Chondrocyte (in vitro differentiated cells): ENCODE results near the gene DLK1. TPM values are rescaled to one million over a fixed set of nuclear protein-coding genes. Genes with fewer than 3 reads are reported as not detected.

ENCODE experiments used
- DNase-seq: peaks from one replicate; pipeline ENCODE4 v3.0.0; 2021; ENCODE audit warnings: mixed read lengths, low spot score
- H3K27ac Mint-ChIP-seq: one replicate; pipeline ENCODE4 v1.8.0; 2021; ENCODE audit warnings: mild to moderate bottlenecking, moderate library complexity, mixed read lengths; ENCODE audit not compliant: unreplicated experiment
- H3K27me3 Mint-ChIP-seq: 2 replicates; pipeline ENCODE4 v1.8.0; 2021; ENCODE audit warnings: low read depth, mixed read lengths
- H3K36me3 Mint-ChIP-seq: 2 replicates; pipeline ENCODE4 v1.8.0; 2021; ENCODE audit warnings: low read depth, mixed read lengths
- H3K4me1 Mint-ChIP-seq: 2 replicates; pipeline ENCODE4 v1.8.0; 2021; ENCODE audit warnings: low read depth, mild to moderate bottlenecking, mixed read lengths
- H3K4me3 Mint-ChIP-seq: one replicate; pipeline ENCODE4 v1.8.0; 2021; ENCODE audit warnings: mild to moderate bottlenecking, moderate library complexity, mixed read lengths; ENCODE audit not compliant: unreplicated experiment
- H3K9me3 Mint-ChIP-seq: 2 replicates; pipeline ENCODE4 v1.8.0; 2021; ENCODE audit warnings: low read depth, mixed read lengths
- total RNA-seq: library from RNA; stranded (reverse); gene quantifications from 3 replicates; pipeline ENCODE4 v1.2.1, GENCODE V29; 2021
- TF ChIP-seq, protein P1 (sequence below): fragments of 200-600 bp; sonication (generic); IDR thresholded peaks from 2 replicates; pipeline ENCODE4 v1.5.0; 2021; ENCODE audit warnings: antibody characterized with exemption, mild to moderate bottlenecking, moderate library complexity

DLK1 gene
- total RNA-seq, 1 donor from 2014 or later: 0.45 TPM

DNA sequence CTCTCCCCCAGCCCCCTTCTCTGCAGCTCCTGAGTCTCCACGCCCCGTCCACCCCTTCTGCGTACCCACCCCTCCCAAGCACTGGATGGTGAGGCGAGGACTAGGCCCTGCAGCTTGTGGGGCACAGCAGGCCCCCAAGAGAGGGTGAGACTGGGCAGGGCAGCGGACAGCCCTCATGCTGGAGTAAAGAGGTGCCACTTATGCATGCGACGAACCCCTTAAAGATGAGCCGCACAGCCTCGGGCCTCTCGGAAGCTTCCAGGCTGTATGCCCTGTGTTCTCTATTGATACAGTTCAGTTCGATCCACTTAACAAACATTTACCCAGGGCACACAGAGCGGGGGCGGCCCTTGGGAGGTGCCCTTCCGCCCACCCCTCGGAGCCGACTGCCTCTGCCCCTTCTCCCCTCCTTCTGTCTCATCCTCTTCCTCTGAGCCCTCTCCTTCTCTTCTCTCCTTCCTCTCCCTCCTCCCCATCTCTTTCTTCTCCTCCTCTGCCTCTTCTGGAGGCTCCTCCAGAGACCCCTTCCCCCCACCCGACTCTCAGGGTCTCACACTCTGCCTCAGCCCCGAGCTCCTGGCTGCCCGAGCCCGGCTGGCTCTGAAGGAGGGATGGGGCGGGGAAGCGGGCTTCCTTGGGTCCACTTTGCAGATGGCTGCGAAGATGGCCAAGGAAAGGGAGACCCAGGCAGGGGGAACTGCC is 32.7 kb upstream of the DLK1 start:
- Mint-ChIP-seq H3K27ac (peak overlapping the region; percentile 5), H3K4me3 (no peak overlapping the region), H3K36me3 (no peaks in the 10 kb centered on the region), H3K9me3 (no peaks in the 10 kb centered on the region), H3K4me1 (peaks cover 39% of the 10 kb centered on the region), H3K27me3 (peaks cover 3% of the 10 kb centered on the region)
- no peak for DNase-seq
- TF ChIP-seq, protein P1, sequence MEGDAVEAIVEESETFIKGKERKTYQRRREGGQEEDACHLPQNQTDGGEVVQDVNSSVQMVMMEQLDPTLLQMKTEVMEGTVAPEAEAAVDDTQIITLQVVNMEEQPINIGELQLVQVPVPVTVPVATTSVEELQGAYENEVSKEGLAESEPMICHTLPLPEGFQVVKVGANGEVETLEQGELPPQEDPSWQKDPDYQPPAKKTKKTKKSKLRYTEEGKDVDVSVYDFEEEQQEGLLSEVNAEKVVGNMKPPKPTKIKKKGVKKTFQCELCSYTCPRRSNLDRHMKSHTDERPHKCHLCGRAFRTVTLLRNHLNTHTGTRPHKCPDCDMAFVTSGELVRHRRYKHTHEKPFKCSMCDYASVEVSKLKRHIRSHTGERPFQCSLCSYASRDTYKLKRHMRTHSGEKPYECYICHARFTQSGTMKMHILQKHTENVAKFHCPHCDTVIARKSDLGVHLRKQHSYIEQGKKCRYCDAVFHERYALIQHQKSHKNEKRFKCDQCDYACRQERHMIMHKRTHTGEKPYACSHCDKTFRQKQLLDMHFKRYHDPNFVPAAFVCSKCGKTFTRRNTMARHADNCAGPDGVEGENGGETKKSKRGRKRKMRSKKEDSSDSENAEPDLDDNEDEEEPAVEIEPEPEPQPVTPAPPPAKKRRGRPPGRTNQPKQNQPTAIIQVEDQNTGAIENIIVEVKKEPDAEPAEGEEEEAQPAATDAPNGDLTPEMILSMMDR: no peak

DNA sequence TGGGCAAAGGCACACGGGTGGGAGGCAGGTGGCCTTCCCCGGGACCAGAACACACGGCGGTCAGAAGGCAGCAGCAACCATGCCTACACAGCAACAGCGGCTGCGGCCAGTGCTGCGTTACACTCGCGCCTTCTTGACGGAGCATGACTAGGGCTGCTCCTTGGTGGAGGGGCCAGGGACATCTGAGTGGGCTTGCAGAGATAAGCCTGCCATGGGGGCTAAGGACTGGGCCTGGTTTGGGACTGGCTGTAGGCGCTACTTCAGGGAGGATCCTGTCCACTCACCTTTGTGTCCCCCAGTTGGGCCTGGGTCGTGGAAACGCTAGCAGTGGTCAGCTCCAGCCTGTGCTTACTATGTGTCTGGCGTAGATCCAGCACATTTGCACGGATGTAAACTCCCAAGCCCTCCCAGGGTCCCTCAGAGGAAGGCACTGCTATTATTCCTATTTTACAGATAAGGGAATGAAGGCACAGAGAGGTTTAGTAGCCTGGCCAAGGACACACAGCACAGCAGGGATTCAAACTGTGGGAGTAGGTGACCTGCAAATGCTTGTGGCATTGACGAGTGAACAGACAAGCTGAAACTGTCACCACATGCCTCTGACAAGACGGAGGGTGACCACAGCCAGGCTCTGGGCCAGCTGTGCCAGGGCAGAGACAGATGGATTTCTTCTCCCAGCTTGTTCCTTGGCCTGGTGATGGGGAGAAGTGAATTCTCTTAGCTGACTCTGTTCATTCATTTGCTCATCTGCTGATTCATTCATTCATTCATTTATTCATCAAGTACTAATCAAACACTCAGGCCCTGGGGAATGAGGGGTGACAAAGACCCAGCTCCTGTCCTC is 31.9 kb upstream of the DLK1 start:
- no peaks in the 10 kb centered on the region for H3K36me3 Mint-ChIP-seq
- no peak for DNase-seq
- H3K4me1 Mint-ChIP-seq: peaks cover 35% of the 10 kb centered on the region

DNA sequence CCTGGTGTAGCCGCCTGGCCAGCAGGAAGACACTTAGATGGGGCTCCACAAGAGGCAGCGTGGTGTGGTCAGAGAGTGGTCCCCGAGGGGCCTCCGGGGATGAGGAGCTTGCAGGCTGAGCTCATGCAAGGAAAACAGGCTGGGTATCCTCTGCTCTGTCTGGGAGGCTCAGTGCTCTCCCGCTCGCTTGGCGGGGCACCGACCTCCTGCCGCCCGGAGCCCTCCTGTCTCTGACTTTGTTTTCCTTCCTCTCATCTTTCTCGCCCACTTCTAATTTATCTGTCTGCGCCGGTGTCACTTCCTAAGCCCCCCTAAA is 31.3 kb upstream of the DLK1 start:
- H3K27me3 Mint-ChIP-seq: peaks cover 7% of the 10 kb centered on the region
- no peak overlapping the region for H3K27ac Mint-ChIP-seq
- TF ChIP-seq, protein P1: no peak
- no peaks in the 10 kb centered on the region for H3K36me3 Mint-ChIP-seq
- H3K4me1 Mint-ChIP-seq: peaks cover 35% of the 10 kb centered on the region
- no peak for DNase-seq
- no peak overlapping the region for H3K4me3 Mint-ChIP-seq
- no peaks in the 10 kb centered on the region for H3K9me3 Mint-ChIP-seq

More for the DNA sequence above, 31.9 kb upstream of the DLK1 start:
- no peaks in the 10 kb centered on the region for H3K9me3 Mint-ChIP-seq
- H3K27me3 Mint-ChIP-seq: peaks cover 6% of the 10 kb centered on the region
- no peak overlapping the region for H3K27ac Mint-ChIP-seq
- TF ChIP-seq, protein P1: no peak
- no peak overlapping the region for H3K4me3 Mint-ChIP-seq

DNA sequence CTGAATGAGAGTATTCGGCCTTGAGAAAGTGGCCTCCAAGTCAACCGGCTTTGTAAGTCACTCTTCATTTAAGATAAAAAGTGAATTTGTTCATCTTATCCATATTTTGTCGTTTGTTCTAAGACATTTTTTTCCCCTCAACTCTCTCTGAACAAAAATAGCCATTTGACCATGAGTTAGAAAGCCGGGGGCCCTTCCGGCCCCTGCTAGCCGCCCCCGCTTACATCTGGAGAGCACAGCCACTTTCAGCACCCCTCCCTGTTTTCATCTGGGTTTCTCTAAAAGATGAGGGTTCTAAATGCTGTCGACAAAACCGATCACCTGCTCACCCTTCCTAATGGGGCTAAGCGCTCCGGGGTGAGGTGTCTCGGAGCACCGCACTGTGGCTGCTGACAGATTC is 30.7 kb upstream of the DLK1 start:
- no peak overlapping the region for H3K27ac Mint-ChIP-seq
- TF ChIP-seq, protein P1: no peak
- H3K9me3 Mint-ChIP-seq: no peaks in the 10 kb centered on the region
- H3K4me3 Mint-ChIP-seq: no peak overlapping the region
- H3K27me3 Mint-ChIP-seq: peaks cover 12% of the 10 kb centered on the region
- no peak for DNase-seq
- no peaks in the 10 kb centered on the region for H3K36me3 Mint-ChIP-seq
- peaks cover 35% of the 10 kb centered on the region for H3K4me1 Mint-ChIP-seq

DNA sequence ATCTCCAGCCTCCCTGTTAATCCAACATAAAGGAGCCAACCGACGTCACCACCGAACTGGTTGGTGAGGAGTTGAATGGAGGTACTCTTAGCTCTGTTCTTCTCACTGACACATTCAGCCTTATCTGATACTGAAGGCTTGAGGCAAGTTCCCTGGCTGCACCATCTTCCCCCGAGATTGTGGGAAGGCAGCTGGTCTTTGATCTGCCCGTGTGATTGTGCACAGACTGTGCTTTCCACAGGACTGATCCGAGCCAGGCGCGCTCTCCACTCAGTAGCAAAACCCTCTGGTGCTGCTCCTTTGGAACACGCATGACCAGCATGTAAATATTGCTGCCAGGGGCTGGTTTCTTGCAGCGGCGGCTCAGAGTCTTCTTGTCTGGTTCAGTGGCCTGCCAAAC is 30.1 kb upstream of the DLK1 start:
- TF ChIP-seq, protein P1: no peak
- H3K27me3 Mint-ChIP-seq: peaks cover 15% of the 10 kb centered on the region
- DNase-seq: no peak
- no peak overlapping the region for H3K4me3 Mint-ChIP-seq
- no peak overlapping the region for H3K27ac Mint-ChIP-seq
- H3K4me1 Mint-ChIP-seq: peaks cover 35% of the 10 kb centered on the region
- no peaks in the 10 kb centered on the region for H3K9me3 Mint-ChIP-seq
- H3K36me3 Mint-ChIP-seq: no peaks in the 10 kb centered on the region
